ENCODE data around the gene DEAF1.

DNA sequence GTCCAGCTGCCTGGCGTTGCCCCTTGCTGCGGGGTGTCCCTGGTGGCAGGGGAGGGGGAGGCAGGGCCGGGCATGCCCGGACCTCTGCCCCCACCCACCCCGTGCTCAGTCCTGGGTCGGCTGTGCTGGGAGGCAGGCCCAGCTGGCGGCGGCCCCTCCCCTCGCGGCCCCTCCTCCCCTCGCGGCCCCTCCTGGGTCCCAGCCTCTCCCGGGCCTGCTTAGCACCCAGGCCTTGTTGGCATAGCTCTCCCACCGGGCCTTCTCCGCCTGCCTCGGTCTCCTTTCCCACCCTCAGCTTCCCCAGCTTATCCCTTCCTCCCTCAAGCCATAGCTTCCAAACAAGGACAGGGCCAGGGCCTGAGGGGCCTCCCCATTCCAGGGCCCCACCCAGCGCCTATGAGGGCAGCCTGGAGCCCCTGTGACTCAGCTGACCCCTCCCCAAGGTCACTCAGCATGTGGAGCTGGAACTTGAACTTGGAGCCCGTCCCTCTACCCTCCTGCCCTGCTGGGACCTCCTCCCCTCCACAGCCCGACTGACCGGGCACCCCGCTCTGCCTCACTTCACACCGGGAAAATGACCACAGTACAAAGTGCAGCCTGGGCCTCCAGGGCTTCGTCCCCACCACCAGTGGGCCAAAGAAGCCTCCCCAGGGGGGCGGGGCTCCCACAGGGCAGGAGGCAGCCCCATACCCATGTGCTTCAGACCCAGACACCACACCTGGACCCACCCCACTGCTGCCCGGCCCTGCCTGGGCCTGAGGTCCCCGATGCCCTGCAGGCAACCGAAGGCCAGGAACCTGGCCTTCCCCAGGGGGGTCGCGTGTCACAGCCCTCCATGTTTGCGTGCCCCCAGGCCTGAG is 12.2 kb upstream of the DEAF1 start:
- TF ChIP-seq POLR2A (IDR thresholded peaks at IDR 0.05; ENCODE audit: low read length), result no peak
- no peak for TF ChIP-seq GATA1 (IDR thresholded peaks at IDR 0.05; ENCODE audit: low read depth, low read length)
